ENCODE results near the gene SORBS1. TPM values are rescaled to one million over a fixed set of nuclear protein-coding genes. Genes with fewer than 3 reads are reported as not detected.

SORBS1 gene
- polyA plus RNA-seq, 1 experiment = 0.40 TPM

- POLR2A ChIA-PET = no interaction called here
- TF ChIP-seq CTCF (IDR thresholded peaks at IDR 0.05; ENCODE audit: low read depth, low read length) = no peak
- CTCF ChIA-PET = no interaction called here
- Histone ChIP-seq H3K9me3 (ENCODE audit: control insufficient read depth, insufficient read depth, low read length) (no peaks in the 10 kb centered on the region), H3K27ac (ENCODE audit: low read depth, low read length) (no peak overlapping the region), H3K4me3 (ENCODE audit: low read depth, low read length) (no peak overlapping the region), H3K27me3 (ENCODE audit: control insufficient read depth, insufficient read depth, low read length) (no peaks in the 10 kb centered on the region)
- DNase-seq (ENCODE audit: low read depth, low spot score) = no peak
Measured at GRCh38 chr10:95485056-95485844, 75.9 kb downstream of the SORBS1 start.

GRCh38 chr10:95482501-95483233 is 78.5 kb downstream of the SORBS1 start:
- Histone ChIP-seq H3K9me3 (ENCODE audit: control insufficient read depth, insufficient read depth, low read length) (no peaks in the 10 kb centered on the region), H3K4me3 (ENCODE audit: low read depth, low read length) (no peak overlapping the region), H3K27me3 (ENCODE audit: control insufficient read depth, insufficient read depth, low read length) (no peaks in the 10 kb centered on the region), H3K27ac (ENCODE audit: low read depth, low read length) (no peak overlapping the region)
- no peak for DNase-seq (ENCODE audit: low read depth, low spot score)
- ChIA-PET CTCF (interaction anchor here (1.4 kb wide), 1 partner anchor 52 kb away, joined by 5 read pairs; no protein-coding TSS in a partner anchor), POLR2A (no interaction called here)
- no peak for TF ChIP-seq CTCF (IDR thresholded peaks at IDR 0.05; ENCODE audit: low read depth, low read length)

- peaks cover 5% of the 10 kb centered on the region for H3K27me3 ChIP-seq (ENCODE audit: control insufficient read depth, insufficient read depth, low read length)
- H3K4me3 ChIP-seq (ENCODE audit: low read depth, low read length) = no peak overlapping the region
- no peak for TF ChIP-seq CTCF (IDR thresholded peaks at IDR 0.05; ENCODE audit: low read depth, low read length)
- ChIA-PET POLR2A (no interaction called here), CTCF (interaction anchor here (1.4 kb wide), 1 partner anchor 51 kb away, joined by 5 read pairs; no protein-coding TSS in a partner anchor)
- H3K27ac ChIP-seq (ENCODE audit: low read depth, low read length) = no peak overlapping the region
- no peaks in the 10 kb centered on the region for H3K9me3 ChIP-seq (ENCODE audit: control insufficient read depth, insufficient read depth, low read length)
- no peak for DNase-seq (ENCODE audit: low read depth, low spot score)
Measured at GRCh38 chr10:95480901-95481491, 80.2 kb downstream of the SORBS1 start.

GRCh38 chr10:95480102-95480900 is 80.9 kb downstream of the SORBS1 start:
- no peak for DNase-seq (ENCODE audit: low read depth, low spot score)
- Histone ChIP-seq H3K27ac (ENCODE audit: low read depth, low read length) (no peak overlapping the region), H3K27me3 (ENCODE audit: control insufficient read depth, insufficient read depth, low read length) (peaks cover 5% of the 10 kb centered on the region), H3K9me3 (ENCODE audit: control insufficient read depth, insufficient read depth, low read length) (no peaks in the 10 kb centered on the region), H3K4me3 (ENCODE audit: low read depth, low read length) (no peak overlapping the region)
- ChIA-PET CTCF (no interaction called here), POLR2A (no interaction called here)
- no peak for TF ChIP-seq CTCF (IDR thresholded peaks at IDR 0.05; ENCODE audit: low read depth, low read length)
